Lower lobe of right lung (tissue), 2 donors: ENCODE results near the gene LRCH4. TPM values are rescaled to one million over a fixed set of nuclear protein-coding genes. Genes with fewer than 3 reads are reported as not detected.

Experiments
- ATAC-seq, 2 donors: fragments of 200-7000 bp; cut with Tn5 transposase; one replicate each; pipeline ENCODE4 v1.9.1; 2020 to 2022; ENCODE audit warnings: mild to moderate bottlenecking in 2 of 2, moderate library complexity in 2 of 2
- DNase-seq: peaks from one replicate; pipeline ENCODE4 v3.0.0-alpha.2; 2020
- H3K27ac ChIP-seq: fragments of 200-600 bp; one replicate; pipeline ENCODE4 v1.8.0; 2022
- H3K27me3 ChIP-seq: fragments of 200-600 bp; one replicate; pipeline ENCODE4 v1.8.0; 2022; ENCODE audit warnings: low read depth
- H3K36me3 ChIP-seq: fragments of 200-600 bp; one replicate; pipeline ENCODE4 v1.8.0; 2022; ENCODE audit warnings: mild to moderate bottlenecking
- H3K4me1 ChIP-seq: fragments of 200-600 bp; one replicate; pipeline ENCODE4 v1.8.0; 2022
- H3K4me3 ChIP-seq: fragments of 200-600 bp; one replicate; pipeline ENCODE4 v1.8.0; 2022; ENCODE audit warnings: mild to moderate bottlenecking
- H3K9me3 ChIP-seq: fragments of 200-600 bp; one replicate; pipeline ENCODE4 v1.8.0; 2022
- CTCF ChIP-seq: fragments of 200-600 bp; IDR thresholded peaks from one replicate; pipeline ENCODE4 v1.8.0; 2022; ENCODE audit warnings: antibody characterized with exemption, mild to moderate bottlenecking
- intact Hi-C: fragments of 100-400 bp; cut with DNase I; formaldehyde crosslinking; loops from one replicate; pipeline ENCODE4 v1.11.0; 2022
- total RNA-seq: library from RNA; stranded (reverse); fragmentation: NEBNext Ultra II Directional; extraction: Animal tissue kit (Norgen Biotek cat#: 25700); gene quantifications from one replicate; pipeline ENCODE4 v1.2.1, GENCODE V29; 2021
- donor health status: DM: no; HTN: yes; CAD: no; lungs with severe emphysema.

Gene LRCH4
- total RNA-seq, 1 donor from 2014 or later = 80.3 TPM

- ATAC-seq (peak in 1 of 2 donors; percentile 4), DNase-seq (no peak)
- peak overlapping the region; percentile 51 for H3K27ac ChIP-seq
These were observed 41.3 kb upstream of the LRCH4 start for GRCh38 chr7:100627238-100627549.

GRCh38 chr7:100626530-100627237 lies 40.8 kb upstream of the LRCH4 start:
- peaks cover 6% of the 10 kb centered on the region for H3K4me1 ChIP-seq
- DNase-seq (peak; percentile 87), ATAC-seq (peak; percentile 96 to 97)
- no peaks in the 10 kb centered on the region for H3K27me3 ChIP-seq
- H3K36me3 ChIP-seq = no peaks in the 10 kb centered on the region
- intact Hi-C loops = no loop called here
- TF ChIP-seq CTCF = no peak
- peak overlapping the region; percentile 44 for H3K4me3 ChIP-seq
- H3K9me3 ChIP-seq = no peaks in the 10 kb centered on the region
- H3K27ac ChIP-seq = peak overlapping the region; percentile 51

More at GRCh38 chr7:100627238-100627549, 41.3 kb upstream of the LRCH4 start:
- Histone ChIP-seq H3K4me3 (no peak overlapping the region), H3K9me3 (no peaks in the 10 kb centered on the region), H3K27me3 (peaks cover 3% of the 10 kb centered on the region), H3K4me1 (peaks cover 6% of the 10 kb centered on the region), H3K36me3 (no peaks in the 10 kb centered on the region)
- no peak for TF ChIP-seq CTCF
- intact Hi-C loops = no loop called here

- Histone ChIP-seq H3K36me3 (no peaks in the 10 kb centered on the region), H3K4me3 (peak overlapping the region; percentile 44), H3K9me3 (no peaks in the 10 kb centered on the region), H3K27ac (no peak overlapping the region), H3K27me3 (no peaks in the 10 kb centered on the region), H3K4me1 (peaks cover 6% of the 10 kb centered on the region)
- intact Hi-C loops = no loop called here
- DNase-seq (no peak), ATAC-seq (no peak)
- no peak for TF ChIP-seq CTCF
These were observed 40.1 kb upstream of the LRCH4 start for GRCh38 chr7:100626055-100626454.

GRCh38 chr7:100623951-100624824 lies 38.3 kb upstream of the LRCH4 start:
- ATAC-seq (no peak), DNase-seq (no peak)
- Histone ChIP-seq H3K36me3 (no peaks in the 10 kb centered on the region), H3K27ac (no peak overlapping the region), H3K27me3 (no peaks in the 10 kb centered on the region), H3K9me3 (no peaks in the 10 kb centered on the region), H3K4me1 (peaks cover 6% of the 10 kb centered on the region), H3K4me3 (no peak overlapping the region)
- intact Hi-C loops = no loop called here
- no peak for TF ChIP-seq CTCF

GRCh38 chr7:100621554-100621953 lies 35.6 kb upstream of the LRCH4 start:
- TF ChIP-seq CTCF = no peak
- Histone ChIP-seq H3K9me3 (no peaks in the 10 kb centered on the region), H3K27me3 (no peaks in the 10 kb centered on the region), H3K4me1 (no peaks in the 10 kb centered on the region), H3K27ac (no peak overlapping the region), H3K36me3 (no peaks in the 10 kb centered on the region), H3K4me3 (no peak overlapping the region)
- intact Hi-C loops = no loop called here
- ATAC-seq (no peak), DNase-seq (no peak)
